Measurements from ENCODE around the gene TIGAR. TPM values are rescaled to one million over a fixed set of nuclear protein-coding genes. Genes with fewer than 3 reads are reported as not detected.

Gene TIGAR
- total RNA-seq, 1 donor from 2014 or later = 4.7 TPM

DNA sequence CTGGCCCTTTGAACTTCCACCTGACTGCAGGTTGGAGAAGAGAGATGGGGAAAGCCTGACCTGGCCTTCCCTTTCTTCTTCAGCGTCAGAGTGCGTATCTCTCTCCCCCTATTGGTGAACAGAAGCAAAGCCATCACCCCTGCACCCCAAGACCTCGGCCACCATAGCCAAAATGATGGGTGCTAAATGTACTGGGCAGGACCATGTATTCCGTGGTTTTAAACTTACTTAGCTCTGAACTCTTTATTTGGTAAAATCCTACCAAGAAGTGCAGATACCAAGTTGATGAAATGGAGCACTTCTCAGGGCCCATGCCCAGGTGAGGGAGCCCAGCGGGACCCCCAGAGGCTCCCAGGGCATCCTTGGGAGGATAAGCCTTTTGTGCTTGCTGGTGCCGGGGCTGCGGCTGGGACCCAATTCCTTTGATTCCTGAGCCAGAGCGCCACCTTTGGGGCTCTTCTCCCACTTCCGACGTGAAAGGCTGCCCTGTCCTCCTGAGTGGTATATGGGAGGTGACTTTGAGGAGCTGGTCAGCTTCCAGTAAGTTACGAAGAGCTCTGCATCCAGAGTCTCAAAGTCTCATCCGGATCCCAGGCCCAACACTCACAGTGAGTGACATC, 38.0 kb upstream of the TIGAR start:
- no peak for DNase-seq

DNA sequence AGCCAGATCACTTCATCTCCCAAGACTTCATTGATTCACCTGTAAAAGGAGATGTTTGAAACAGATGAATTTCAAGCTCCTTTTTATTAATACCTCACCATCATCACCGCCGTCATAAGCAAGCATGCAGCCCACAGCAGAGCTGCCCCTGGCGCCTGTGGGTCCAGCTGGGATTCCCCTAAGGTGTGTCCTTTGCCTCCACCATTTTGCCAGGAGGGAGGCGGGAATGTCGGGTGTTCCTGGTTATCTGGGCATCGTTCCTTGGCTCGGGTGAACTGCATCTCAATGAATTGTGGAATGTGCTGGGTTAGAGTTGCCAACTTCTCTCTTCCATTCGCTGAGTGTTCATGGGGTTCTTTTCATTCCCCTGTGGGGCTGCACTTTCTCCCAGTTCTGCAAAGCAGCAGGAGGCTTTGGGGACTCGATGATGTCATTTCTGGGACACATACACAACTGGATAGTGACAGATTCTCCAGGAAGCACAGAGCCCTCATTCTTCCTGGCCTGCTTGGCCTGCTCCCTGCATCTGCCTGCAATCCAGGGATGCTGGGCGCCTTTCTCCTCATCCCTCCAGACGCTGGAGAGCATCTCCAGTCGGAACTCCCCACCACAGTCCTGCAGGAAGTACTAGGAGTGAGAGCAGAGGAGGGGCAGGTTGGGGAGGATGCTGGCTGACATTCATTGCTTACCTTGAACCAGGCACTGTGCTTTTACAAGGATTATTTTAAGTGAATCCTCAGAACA, 37.3 kb upstream of the TIGAR start:
- no peak for DNase-seq

DNA sequence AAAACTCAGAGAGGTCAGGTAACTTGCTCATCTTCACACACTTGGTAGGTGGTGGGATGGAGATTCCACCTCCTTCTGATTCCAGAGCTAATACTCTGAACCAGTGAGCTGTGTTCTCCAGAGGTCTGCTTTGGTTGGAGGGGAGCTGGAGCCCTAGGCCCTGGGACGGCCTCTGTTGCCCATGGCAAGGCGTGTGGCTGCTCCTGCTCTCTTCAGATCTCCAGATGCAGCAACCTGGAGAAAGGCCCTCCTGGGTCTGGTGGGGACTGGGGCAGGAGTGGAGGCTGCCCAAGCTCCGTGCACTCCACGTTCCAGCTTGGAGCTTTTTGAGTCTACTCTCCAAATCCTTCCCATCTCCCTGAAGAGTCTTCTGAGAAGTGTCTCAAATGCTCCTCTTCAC, 36.7 kb upstream of the TIGAR start:
- DNase-seq = no peak

DNA sequence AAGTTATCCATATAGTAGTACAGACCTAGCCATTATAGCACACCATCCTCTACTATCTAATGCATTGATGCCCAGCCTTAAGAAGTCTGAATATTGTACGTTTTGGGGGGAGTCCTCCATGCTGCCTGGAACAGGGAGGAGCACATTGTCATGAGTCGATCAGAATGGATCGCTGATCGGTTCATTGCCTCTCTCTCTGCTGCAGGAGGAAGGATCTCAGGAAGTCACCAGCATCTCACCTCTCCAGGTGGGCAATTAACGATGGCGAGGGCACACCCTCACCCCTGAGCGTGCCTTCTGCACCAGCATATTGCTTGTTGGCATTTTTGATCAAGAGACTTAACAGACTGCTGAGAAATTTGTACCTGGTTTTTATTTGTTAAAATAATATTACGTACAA, 35.9 kb upstream of the TIGAR start:
- no peak for DNase-seq

DNA sequence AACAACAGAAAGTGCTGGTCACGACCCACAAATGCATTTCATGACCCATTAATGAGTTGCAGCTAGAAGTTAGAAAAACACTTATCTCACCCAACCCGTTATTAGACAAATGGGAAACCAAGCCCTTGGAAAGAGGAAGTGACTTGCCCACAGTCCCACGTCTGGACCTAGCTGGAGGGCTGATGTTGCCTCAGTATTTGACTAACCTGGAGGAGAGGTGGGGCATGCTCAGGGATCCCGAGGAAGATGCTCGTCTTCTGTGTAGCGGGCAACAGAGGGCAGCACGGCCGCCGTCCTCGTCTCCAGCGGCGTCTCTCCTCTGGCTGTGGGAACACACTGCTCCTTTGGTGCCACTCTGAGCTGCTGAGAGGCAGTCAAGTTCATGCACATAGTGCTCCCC, 34.8 kb upstream of the TIGAR start:
- no peak for DNase-seq

DNA sequence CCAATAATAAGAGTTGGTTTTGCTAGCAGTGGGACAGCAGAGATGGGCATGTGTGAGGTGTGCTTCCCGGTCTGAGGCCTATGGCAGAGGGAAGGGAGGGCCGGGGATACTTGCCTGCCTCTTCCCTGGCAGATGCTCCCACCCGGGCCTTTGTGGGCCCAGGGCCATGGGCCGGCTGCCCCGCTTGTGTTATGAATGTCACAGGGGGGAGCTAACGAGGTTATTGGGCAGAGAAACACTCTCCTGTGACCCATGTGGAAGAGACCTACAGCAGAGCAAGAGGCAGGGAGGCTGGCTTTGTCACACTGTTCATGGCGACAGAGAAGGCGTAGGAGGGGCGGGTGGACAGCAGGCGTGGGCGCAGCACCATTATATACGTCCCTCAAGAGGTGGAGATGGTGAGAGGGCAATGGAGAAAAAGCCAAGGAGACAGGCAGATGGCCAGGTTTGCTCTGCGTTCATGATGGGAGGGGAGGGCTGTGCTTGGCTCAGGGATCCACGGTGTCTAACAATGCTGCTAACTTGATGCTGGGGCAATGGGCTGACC, 34.2 kb upstream of the TIGAR start:
- DNase-seq = no peak

DNA sequence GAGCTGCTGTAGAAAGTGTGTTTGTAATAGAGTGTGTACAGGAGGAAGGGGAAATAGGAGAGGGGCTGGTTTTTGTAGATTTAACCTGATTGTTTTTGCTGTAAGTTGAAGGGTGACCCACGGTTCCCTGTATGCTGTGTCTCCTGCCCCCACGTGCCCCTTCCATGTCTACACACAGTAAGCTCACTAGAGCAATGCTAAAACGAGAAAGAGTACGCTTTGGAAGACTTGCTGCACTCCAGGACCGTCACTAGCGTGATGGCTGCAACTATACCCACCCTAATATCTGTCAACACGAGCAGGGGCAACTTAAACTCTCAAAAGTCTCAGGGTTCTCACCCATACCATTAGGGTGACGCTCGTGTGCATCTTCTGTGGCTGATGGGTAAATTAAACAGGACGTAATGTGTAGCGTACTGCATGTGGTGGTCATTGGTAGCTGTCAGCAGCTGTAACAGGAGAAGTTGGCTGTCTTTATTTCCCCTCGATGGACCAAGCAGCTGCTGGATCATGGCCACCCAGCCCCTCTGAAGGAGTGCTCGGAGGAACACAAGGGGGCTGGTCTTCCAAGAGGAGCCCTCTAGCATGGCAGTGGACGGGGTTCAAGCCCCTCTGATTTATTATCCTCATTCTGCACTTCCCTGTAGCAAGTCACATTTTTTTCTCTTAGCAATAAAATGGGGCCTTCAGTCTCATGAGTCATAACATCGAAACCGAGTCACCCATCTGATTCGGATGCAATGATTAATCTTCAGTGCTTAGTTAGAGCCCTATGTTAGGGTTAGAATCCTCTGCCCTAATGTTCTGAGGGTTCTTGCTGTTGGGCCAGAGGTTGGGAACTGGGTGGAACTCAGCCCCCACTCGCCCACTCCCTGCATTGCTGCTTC, 33.4 kb upstream of the TIGAR start:
- DNase-seq = no peak

DNA sequence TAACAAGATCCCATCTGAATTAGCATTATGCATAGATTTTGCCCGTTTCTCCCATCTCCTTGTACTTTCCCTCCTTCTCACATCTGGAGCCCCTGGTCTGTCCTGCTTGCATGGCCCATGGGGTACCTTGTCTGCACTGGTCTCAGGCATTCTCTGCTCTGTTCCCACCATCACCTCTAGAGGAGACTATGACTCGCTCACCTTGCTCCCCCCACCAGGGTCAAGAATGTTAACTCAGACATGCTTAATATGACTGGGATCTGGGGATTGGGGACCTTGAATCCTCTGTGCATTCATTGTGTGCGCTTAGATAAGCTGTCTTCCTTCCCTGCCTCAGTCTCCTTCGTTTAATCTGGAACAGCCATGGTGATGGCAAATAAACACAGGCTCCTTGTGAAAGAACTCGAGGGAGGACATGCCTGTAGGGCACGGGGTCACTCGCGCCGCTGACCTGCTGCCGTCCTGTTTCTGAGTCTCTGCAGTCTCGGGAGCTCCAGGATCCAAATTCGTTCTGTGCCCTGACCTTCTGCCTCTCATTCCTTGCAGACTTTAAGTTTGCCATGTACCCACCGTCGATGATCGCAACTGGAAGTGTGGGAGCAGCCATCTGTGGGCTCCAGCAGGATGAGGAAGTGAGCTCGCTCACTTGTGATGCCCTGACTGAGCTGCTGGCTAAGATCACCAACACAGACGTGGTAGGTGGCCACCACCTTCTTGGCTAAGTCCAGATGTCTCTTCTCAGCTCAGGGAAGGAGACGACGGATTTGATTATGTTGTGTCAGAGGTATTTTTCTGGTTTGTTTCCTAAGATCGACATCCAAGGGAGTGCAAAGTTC, 32.5 kb upstream of the TIGAR start:
- no peak for DNase-seq

DNA sequence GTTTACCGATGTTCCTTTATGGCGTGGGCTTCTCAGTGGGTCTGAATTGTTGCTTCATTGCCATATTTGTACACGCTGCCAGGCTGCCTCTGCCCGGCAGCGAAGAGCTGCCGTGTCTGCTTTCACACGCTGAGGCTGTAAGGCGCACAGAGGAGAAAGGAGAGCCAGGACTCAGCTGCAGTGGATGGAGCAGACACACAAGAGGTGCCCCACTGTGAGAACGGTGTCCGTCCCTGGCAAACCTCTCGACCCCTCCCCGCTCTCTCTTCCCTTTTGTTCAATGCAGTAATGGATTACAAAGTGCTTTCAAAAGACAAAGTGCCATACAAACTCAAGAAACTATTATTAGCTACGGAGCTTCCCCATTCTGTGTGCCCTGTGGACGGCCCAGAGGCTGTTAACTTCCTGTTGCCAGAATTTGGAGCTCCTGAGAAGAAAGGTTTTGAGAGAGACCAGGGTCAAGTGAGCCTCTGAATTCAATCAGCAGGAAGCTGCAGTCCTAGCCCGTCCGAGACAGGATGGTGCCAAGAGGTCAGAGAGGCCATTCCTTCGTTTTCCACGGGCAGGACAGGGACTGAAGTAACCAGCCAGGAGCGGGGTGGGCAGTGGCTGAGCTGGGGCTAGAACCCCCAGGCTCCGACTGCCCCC, 31.7 kb upstream of the TIGAR start:
- DNase-seq = no peak

DNA sequence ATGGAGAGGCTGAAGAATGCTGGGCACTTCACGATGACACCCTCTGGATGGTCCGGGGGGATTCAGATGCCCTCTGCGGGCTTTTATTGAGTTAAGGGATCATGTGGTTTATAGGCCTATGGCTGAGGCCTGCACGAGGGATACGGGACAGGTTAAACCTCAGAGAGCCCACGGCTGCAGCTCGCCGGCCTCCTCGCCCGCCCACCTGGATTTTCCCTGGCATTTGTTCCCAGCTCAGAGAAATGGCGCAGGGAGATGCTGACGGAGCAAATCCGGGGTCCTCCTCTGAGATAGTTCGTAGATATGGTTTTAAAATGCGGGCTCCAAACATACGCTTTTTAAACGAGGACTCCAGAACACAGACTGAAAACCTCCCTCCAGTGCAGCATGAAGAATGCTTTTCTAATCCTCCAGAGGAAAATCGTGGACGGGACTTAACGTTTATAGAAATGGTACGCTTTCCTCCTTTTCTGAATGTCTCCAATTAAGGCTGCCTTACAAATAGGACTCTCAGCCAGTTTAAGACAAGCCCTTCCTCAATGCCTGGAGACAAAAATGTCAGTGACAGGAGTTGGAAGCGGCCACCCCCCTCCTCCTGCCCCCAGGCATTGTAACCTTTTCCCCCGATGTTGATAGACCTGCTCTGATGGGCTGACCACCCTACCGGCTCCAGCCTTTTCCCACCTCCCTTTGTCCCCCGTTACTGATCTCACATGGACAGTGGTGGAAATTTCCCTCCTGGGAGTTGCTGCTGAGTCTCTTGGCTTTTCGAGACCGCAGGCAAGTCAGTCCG, 30.8 kb upstream of the TIGAR start:
- DNase-seq = no peak

DNA sequence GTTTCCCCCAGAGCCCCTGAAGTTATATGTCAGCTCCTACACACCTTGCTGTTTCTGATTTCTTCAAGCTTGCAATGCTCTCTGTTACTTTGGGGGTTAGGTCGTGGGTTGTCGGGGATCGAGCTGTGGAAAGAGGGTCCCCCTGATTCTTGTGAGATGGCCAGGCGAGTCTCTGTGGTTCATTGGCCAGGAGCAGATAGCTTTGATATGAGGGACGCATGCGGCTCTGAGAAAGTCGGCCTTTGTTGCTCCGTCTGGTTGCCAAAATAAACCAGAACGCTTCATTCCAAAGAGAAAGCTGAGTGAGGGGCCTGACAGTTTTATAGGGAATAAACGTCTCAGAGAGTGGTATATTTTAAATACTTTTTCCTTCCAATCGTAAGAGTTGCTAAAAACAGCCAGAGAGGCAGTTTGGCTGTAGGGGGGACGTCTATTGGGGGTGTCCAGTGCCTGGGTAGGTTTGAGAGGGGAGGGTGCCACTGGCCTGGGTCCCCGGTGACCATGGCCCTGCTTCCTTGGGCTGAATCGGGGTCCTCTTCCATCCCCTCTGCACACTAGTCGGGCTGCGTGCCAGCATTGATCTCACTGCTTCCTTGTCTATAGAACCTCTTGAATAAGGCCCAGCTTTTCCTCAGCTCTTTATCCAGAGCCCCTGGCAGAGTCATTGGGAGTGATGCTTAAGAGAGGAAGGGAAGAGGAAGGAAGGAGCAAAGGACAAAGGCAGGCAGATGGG, 28.5 kb upstream of the TIGAR start:
- DNase-seq = no peak

DNA sequence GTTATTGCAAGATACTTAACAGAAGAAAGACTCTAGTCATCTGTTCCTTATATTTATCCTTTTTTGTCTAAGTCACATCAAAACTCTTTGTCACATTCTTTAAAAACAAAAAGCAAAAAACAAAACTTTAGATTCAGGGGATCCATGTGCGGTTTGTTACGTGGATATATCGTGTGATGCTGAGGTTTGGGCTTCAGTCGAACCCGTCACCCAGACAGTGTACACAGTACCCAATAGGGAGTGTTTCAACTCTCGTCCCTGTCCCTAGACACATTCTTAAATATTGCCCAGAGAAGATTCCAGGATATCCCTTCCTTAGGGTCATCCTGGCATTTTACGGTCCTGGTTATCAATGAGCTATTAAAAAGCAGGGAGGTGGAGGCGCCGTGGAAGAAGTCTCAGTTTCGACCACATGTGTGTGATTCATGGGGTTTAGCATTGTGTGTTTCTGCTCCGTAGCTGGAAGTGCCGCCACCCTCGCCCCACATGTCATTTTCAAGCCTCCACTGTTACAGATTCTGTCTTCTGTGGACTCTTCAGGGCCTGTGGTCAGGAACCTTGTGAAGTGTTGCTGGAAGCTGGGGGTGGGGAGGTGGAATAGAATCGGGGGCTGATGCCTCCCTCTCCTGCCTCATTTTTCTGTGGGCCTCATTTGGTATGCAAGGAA, 27.6 kb upstream of the TIGAR start:
- DNase-seq = no peak

DNA sequence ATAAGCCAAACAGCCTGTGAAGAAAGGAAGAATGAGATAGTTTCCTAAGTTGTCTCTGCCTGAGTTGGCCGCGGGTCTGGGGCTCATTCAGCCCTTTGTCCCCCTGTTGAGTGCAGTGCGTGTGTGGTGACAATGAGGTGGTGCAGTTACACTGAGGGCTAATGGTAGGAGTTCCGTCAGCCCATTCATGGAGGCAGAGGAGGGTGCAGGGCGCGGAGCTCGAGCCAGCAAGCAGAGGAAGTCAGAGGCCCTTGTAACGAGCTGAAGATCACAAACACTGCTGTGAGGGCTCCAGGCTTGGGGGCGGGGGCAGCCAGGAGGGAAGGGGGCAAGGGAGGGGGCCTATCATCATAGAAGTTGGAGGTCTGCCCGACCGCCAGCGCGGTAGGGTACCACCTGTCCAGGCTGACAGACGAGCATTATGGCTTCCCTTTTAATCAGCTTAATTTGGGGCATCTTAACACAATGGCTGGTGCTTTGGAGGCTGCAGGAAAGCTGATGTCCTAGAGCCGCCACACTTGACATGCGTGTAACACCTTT, 27.0 kb upstream of the TIGAR start:
- DNase-seq = no peak

DNA sequence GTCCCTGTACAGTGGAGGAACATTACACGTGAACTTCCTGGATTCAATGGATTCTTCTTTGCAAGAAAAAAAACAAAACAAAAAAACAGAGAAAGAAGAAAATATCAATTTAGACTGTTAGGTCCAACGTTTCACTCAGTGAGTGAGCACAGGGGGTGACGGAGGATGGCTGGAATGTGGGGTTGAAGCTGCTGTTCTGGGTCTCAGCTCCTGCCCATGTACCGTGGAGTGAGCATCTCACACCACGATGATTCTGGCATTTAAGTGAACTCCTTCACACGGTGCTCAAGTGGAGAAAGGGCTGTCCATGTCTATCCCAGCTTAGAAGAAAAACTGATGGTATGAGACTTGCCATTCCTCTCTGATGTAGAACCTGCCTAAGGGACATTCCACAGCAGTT, 24.3 kb upstream of the TIGAR start:
- DNase-seq = no peak

DNA sequence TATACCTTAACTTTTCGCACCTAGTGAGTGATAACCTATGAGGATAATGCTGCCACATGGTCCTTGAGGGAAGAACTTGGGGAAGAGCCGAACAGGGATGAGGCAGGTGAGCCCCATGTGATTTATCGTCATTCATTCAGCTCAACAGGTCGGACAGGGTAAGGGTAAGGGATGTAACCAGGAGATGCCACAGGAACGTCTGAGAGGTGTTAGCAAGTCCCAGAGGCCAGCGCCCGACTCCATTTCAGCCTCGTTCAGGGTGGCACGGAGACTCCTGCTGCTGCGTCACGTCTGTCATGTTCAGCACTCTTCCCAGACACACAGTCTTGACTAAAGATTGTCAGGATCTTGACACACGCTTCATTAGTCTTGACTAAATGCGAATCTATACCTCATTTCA, 23.4 kb upstream of the TIGAR start:
- no peak for DNase-seq

DNA sequence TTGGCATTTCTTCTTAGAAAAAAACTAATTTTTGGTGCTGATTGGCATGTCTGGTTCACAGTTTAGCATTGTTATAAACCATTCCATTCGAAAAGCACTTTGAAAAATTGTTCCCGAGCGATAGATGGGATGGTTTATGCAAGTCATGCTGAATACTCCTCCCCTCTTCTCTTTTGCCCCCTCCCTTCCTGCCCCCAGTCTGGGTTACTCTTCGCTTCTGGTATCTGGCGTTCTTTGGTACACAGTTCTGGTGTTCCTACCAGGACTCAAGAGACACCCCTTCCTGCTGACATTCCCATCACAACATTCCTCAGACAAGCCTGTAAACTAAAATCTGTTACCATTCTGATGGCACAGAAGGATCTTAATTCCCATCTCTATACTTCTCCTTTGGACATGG, 20.1 kb upstream of the TIGAR start:
- no peak for DNase-seq

DNA sequence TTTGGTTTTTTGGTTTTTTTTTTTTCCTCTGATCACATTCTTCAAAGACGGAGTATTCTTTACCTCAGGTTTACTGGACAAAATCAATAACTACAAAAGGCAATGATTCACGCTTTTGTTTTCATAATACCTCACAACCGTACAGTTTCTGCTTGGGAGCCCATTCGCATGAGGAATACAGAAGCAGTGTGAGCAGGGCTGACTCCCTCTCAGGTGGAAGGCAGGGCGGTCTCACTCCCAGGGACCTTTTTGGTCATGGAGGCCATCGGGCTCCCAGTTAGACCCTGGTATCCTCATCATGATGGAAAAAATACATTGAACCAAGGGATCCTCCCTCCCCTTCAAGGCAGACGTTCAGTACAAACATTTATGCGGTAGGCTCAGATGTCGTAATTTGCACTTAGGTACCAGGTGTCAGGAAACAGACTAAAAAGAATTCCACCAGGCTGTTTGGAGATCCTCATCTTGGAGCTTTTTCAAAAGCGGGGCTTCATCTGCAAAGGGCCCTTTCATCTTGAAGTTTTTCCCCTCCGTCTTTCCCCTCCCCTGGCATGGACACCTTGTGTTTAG, 19.0 kb upstream of the TIGAR start:
- no peak for DNase-seq

DNA sequence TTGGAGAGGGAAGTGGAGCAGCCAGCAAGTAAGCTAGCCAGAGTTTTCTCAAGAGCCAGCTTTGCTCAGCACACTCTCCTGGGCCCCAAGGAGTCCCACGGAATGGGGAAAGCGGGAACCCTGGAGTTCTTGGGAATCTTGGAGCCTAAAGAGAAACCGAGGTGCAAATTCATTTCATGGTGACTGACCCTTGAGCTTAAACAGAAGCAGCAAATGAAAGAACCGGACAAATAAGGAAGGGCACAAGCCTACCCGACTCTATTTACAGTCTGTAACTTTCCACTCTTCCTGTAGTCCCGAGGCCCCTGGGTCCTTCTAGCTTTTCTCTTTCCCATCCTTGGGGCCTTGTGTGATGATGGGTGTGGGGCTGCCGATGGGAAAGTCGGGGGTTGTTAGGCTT, 18.1 kb upstream of the TIGAR start:
- DNase-seq = no peak

DNA sequence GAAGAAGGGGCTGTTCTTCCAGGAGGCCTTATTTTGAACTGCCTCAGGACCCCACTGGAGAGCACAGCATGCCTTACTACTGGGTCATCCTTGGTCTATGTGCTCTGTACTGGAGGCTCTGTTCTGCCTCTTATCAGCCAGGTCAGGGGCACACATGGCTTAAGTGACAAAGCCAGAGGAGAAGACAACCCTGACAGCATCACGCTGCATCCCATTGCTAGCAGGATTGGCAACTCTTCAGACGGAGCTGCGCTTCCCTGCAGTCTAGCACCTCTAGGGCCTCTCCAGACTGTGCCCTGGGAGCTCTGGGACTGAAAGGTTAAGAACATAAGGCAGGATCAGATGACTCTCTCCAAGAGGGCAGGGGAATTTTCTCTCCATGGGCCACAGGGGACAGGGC, 17.3 kb upstream of the TIGAR start:
- no peak for DNase-seq

All from occipital lobe (tissue), 2 donors.